NK-92 (cell line): ENCODE measurements around the gene RAMP2.
A peak's percentile ranks its signal among the peaks of the same experiment; 100 is the strongest.
"Not testable (repeated sequence)": the region's sequence is repeated elsewhere in the genome, so short reads cannot be mapped to it uniquely, and the experiment has no call there.

Source experiments
- DNase-seq: peaks from one replicate; lab custom pipeline; 2025; ENCODE audit not compliant: unreplicated experiment; lab: John Stamatoyannopoulos, UW

RAMP2 gene

DNA sequence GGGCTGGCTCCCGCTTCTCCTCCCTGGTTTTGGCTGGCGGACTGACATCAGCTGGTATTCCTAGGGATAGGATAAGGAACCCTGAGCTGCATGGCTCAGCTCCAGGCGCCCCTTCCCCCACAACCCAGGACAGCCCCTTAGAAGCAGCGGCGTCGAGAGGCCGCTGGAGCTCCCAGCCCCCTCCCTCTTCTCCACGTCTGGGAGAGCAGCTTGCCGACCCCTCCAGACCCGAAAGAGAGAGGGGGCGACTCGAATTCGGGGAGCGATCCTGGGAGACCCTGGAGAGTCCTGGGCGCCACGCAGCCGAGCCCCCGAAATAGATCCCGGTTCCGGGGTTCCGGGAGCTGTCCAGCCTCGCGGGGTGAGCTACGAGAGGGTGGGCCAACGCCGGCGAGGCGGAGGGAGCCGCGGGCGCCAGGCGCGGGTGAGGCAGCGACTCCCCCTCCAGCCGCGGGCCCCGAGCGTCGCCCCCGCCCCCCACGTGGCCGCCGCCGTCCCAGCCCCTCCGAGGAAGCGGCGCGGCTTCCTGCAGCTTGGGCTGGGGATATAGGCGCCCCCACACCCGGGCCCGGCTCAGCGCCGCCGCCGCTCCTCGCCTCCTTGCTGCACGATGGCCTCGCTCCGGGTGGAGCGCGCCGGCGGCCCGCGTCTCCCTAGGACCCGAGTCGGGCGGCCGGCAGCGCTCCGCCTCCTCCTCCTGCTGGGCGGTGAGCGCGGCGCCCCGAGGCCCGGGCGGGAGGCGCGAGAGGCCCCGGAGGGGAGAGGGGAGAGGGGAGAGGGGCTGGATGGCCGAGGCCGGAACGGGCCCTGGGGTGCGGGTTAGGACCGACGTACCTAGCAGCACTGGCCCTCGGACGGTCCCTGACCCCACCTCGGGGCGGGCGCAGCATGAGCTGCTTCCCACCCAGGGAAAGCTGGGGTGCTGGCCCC is at the start of gene RAMP2:
TSS of gene RAMP2 (plus strand) at position 576 of the 930 bp plus-strand sequence. CDS start at position 611, 35 bp downstream.
- no peak for DNase-seq

DNA sequence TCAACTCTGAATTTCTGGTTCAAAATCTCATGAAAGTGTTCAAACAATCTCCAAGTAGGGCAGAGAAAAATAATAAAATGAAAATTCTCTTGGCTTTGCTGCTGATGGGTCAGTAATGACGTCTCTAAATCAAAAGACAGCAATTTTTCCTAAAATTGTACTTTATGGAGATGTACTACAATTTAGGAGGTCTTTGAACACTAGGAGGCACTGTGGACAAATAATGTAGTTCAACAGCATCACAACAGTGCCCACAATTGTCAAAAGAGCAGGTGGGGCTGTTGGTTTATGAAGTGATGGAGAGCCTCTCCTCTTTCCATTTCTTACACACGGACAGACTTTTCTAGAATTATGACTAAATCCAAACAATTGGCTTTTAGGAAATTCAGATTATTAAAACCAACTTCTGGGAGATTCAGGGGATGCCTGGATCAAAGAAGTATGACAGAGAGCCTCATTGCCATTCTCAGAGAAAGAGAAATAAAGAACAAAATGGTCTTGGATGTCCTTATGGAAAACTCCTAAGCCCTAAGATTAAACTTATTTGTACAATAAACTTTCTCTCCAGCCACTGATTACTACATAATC is 39.9 kb upstream of the RAMP2 start:
- DNase-seq: no peak

GRCh38 chr17:42723636-42724035 is 37.4 kb upstream of the RAMP2 start:
- no peak for DNase-seq

GRCh38 chr17:42725143-42725542 is 35.9 kb upstream of the RAMP2 start:
- DNase-seq: no peak

DNA sequence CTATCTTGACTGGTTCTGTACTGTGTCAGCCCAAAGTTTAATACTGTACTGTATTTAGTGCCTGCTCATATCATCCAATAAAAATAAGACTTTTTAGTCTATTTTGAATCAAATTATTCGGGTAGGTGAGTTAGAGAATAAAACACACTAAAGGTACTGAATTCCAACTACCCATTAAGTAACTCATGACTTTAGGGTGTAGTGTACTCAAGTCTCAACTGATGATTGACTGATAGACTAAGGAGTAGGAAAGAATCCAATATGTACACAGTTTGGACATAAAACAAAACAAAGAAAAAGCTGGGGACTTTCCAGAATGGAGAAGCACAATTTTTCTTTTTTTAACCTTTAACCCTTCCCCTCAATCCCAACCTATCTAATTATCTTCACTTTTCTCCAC is 20.3 kb upstream of the RAMP2 start:
- no peak for DNase-seq

DNA sequence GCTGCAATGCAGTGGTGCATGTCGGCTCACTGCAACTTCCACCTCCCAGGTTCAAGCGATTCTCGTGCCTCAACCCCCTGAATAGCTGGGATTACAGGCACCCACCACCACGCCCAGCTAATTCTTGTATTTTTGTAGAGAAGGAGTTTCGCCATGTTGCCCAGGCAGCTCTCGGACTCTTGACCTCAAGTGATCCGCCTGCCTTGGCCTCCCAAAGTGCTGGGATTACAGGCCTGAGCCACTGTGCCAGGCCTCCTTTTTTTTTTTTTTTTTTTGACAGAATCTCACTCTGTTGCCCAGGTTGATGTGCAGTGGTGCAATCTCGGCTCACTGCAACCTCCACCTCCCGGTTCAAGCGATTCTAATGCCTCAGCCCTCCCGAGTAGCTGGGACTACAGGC is 18.1 kb upstream of the RAMP2 start:
- not testable (repeated sequence) for DNase-seq

DNA sequence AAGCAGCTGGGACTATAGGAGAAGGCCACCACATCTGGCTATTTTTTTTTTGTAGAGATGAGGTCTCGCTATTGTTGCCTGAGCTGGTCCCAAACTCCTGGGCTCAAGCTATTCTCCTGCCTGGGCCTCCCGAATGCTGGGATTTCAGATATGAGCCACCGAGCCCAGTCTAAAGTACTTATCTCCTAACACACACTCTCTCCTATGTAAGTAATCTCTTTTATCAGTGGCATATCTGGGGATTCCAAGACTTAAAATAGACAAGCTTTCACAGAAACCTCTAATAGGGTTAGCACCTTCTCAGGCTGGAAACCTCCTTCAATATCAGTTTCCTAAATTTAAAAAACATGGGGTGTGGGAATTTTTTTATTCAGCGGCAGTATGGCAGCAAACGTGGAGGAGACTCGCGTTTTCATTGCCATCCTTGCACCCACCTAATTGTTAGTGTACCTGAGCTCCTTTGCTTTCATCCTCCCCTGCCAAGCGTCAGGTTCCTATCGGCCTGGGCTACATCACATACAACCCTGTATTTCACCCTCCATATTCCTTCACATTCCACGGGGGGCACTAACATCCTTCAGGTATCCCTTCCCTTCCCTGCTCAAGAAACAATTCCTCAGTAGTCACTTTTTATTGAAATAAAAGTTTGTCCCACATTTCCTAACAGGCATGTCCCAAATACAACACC is 17.3 kb upstream of the RAMP2 start:
- DNase-seq: no peak

DNA sequence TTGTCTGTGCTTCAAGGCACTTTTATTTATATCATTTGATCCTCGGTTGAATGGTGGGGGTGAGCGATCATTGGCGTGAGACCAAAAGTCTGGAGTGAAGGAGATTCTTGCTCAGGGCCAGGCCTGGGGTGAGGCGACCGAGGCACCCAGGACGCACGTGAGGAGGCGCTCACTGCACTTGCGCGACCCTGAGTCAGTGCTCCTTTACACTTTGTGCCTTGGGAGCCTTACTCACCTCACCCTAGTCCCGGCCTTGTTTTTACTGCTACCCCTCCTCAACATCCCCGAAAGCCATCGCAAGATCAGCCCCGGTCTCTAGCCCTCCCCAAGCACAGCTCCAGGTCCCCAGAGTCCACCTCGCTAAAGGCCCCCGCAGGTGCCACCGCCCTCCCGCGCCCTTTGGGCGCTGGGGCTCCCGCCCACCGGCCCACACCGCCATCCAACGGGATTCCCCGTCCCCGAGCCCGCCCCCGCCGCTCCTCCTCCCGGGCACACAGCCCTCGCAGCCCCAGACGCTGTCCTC is 16.7 kb upstream of the RAMP2 start:
- no peak for DNase-seq

- DNase-seq: peak; percentile 65
Observed at GRCh38 chr17:42744806-42745617, 16.0 kb upstream of the RAMP2 start, which contains the start of gene EZH1. EZH1 (minus strand) TSS chr17:42745040; CDS start chr17:42728941, 16,099 bp downstream.

DNA sequence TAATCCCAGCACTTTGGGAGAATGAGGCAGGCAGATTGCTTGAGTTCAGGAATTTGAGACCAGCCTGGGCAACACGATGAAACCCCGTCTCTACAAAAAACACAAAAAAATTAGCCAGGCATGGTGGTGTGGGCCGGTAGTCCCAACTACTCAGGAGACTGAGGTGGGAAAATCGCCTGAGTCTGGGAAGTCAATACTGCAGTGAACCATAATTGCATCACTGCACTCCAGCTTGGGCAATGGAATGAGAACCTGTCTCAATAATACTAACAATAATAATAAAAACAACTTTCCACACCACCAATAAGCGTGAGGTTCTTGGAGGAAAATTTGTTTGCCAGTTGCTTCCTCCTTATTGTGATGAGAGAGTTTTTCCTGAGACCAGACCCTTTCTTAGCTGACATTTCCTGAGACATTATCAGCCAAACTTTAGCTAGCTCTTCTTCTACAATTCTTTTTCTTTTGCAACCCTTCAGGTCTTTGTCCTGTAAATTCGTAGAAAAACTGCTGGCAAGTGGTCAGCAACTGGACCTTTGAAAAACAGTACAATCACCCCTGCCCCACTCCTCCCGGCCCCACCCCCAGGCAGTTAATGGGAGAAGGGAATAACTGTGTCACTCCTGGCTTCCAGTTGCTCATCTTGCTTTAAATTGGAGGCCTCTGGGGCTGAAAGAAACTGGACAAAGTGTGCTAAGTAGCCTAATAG is 12.7 kb upstream of the RAMP2 start:
- no peak for DNase-seq

GRCh38 chr17:42748908-42749798 is 11.9 kb upstream of the RAMP2 start:
- no peak for DNase-seq

GRCh38 chr17:42750739-42751344 is 10.2 kb upstream of the RAMP2 start:
- DNase-seq: no peak

DNA sequence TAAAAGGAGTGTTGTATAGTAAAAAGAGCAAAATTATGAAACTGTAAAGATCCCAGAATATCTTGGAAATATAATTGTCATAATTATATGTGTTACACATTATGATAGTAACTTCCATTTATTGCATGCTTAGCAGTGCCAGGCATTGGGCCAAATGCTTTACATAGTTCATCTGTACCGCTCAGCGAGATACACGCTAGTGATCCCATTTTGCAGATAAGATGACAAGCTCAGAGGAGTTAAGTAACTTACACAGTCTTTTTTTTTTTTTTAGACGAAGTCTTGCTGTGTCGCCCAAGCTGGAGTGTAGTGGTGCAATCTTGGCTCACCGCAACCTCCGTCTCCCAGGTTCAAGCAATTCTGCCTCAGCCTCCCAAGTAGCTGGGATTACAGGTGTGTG is 9.4 kb upstream of the RAMP2 start:
- no peak for DNase-seq

DNA sequence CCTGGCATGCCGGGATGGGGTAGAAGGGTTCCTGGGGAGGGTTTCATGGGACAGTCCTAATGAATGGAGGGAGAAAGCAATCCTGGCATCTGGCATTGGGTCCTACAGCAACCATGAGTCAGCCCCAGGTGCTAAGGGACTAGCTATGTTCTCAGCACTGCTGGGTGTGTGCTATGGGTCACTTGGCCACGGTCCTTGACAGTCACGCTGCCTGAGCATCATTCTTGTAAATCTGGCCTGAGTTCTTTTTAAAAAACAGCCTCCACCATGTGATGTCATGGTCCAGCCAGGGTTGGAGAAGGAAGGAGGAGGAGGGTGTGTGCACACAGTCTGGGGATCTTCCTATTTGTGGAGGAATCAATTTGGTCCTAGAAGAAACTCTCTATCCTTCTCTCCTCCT is 6.2 kb upstream of the RAMP2 start:
- no peak for DNase-seq

- no peak for DNase-seq
Observed at GRCh38 chr17:42759982-42760651, 910 bp upstream of the RAMP2 start.

DNA sequence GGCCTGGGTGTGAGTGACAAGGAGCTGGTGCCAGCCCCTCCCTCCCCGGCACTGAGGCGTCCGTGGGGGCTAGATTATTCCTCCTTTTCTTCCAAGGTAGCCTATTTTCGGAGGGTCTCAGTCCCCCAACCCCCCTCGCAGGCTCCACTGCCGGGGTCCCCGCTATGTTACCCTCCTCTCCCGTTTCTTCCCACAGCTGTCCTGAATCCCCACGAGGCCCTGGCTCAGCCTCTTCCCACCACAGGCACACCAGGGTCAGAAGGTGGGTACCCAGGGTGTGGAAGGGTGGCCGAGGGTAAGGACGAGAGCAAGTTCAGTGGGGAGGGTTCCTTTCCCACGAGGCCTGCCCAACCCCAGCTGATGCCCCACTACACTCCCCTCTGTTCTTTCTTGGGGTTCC is 611 bp downstream of the RAMP2 start:
- no peak for DNase-seq

GRCh38 chr17:42766124-42766523 is 5.1 kb downstream of the RAMP2 start:
- no peak for DNase-seq

DNA sequence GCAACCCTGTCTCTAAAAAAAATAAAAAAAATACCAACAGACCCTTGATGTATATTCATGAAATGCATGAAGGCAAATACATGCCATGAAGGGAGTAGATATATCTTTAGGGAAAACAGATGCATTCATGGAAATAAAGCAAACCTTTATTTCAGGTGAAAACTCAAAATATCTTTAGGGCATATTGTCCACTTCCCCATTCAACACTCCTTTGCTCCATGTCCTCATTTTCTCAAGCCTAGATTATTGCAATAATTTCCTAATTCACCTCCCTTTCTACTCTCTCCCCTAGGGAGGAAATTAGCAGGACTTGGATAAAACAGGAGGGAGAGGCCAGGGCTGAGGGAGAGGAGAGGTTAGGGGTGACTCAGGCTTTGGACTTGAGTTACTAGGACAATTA is 6.5 kb downstream of the RAMP2 start:
- DNase-seq: no peak
